NB4 (cell line): Measurements from ENCODE around the gene ZNF394.
A peak's percentile ranks its signal among the peaks of the same experiment; 100 is the strongest.

Experiments used
- MYC ChIP-seq: IDR thresholded peaks from 2 replicates; pipeline ENCODE4 v1.6.1; 2011; ENCODE audit warnings: low read depth, low read length
- POLR2A ChIP-seq: IDR thresholded peaks from 2 replicates; pipeline ENCODE4 v1.6.1; 2011; ENCODE audit warnings: mild to moderate bottlenecking; ENCODE audit not compliant: insufficient read length; ENCODE audit errors: extremely low read depth
- TF ChIP-seq, protein P1 (sequence below): IDR thresholded peaks from one replicate; pipeline ENCODE4 v1.5.1; 2012; ENCODE audit warnings: low read depth, low read length
- TF ChIP-seq, protein P2 (sequence below): IDR thresholded peaks from 2 replicates; pipeline ENCODE4 v1.6.1; 2011; ENCODE audit warnings: low read depth, low read length

DNA sequence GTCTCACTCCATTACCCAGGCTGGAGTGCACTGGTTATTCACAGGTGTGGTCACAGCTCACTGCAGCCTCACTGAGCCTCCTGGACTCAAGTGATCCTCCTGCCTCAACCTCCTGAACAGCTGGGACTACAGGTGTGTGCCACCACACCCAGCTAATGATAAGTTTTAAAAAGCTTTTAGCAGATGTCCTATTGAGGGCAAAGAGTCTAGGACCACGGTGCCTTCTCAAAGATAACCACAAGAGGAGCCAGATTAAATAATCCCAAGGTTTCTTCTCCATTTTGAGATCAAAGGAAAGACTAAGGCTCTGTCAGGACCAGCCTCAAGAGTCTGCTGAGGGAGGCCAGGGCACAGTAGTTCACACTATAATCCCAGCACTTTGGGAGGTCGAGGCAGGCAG lies 38.9 kb downstream of the ZNF394 start:
- TF ChIP-seq, protein P1, sequence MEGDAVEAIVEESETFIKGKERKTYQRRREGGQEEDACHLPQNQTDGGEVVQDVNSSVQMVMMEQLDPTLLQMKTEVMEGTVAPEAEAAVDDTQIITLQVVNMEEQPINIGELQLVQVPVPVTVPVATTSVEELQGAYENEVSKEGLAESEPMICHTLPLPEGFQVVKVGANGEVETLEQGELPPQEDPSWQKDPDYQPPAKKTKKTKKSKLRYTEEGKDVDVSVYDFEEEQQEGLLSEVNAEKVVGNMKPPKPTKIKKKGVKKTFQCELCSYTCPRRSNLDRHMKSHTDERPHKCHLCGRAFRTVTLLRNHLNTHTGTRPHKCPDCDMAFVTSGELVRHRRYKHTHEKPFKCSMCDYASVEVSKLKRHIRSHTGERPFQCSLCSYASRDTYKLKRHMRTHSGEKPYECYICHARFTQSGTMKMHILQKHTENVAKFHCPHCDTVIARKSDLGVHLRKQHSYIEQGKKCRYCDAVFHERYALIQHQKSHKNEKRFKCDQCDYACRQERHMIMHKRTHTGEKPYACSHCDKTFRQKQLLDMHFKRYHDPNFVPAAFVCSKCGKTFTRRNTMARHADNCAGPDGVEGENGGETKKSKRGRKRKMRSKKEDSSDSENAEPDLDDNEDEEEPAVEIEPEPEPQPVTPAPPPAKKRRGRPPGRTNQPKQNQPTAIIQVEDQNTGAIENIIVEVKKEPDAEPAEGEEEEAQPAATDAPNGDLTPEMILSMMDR, result peak; percentile 23
- TF ChIP-seq MYC (no peak), POLR2A (no peak)
- TF ChIP-seq, protein P2, sequence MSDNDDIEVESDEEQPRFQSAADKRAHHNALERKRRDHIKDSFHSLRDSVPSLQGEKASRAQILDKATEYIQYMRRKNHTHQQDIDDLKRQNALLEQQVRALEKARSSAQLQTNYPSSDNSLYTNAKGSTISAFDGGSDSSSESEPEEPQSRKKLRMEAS, result no peak
